PC-3 (cell line): ENCODE data around the gene TRAPPC4. TPM values are rescaled to one million over a fixed set of nuclear protein-coding genes. Genes with fewer than 3 reads are reported as not detected.

Experiments
- ATAC-seq: fragments of 200-7000 bp; cut with Tn5 transposase; 2 replicates; pipeline ENCODE4 v1.9.1; 2020; ENCODE audit warnings: mild to moderate bottlenecking, moderate library complexity
- BruUV-seq: library from RNA; stranded (reverse); fragments of 400-500 nt; replicated peaks from 2 replicates; lab custom pipeline; 2021; lab: Mats Ljungman, UMichigan
- CTCF ChIA-PET: fragments of 300-600 bp; sonication (Branson Sonifier 250); formaldehyde crosslinking; loops from one replicate; lab custom pipeline; 2022; ENCODE audit warnings: antibody characterized with exemption; lab: Charles Lee
- POLR2A ChIA-PET: fragments of 300-600 bp; sonication (Branson Sonifier 250); formaldehyde crosslinking; loops from one replicate; lab custom pipeline; 2022; ENCODE audit warnings: antibody characterized with exemption; ENCODE audit not compliant: unreplicated experiment; lab: Charles Lee
- DNase-seq: peaks from one replicate; pipeline ENCODE4 v3.0.0-alpha.2; 2015
- H2AFZ ChIP-seq: fragments of 300-600 bp; sonication (generic); 2 replicates; pipeline ENCODE4 v1.6.0; 2016; ENCODE audit warnings: antibody characterized with exemption, low read length
- H3F3A ChIP-seq: fragments of 300-600 bp; sonication (generic); one replicate; pipeline ENCODE4 v1.6.0; 2017; ENCODE audit warnings: antibody characterized with exemption, low read length, control low read depth, mild to moderate bottlenecking; ENCODE audit not compliant: unreplicated experiment
- H3K27ac ChIP-seq: fragments of 300-600 bp; sonication (generic); 2 replicates; pipeline ENCODE4 v1.5.1; 2016; ENCODE audit warnings: mild to moderate bottlenecking, low read length
- H3K27me3 ChIP-seq: fragments of 300-600 bp; sonication (generic); 2 replicates; pipeline ENCODE4 v1.6.1; 2016; ENCODE audit warnings: low read length, mixed read lengths
- H3K36me3 ChIP-seq: fragments of 300-600 bp; sonication (generic); 2 replicates; pipeline ENCODE4 v1.6.1; 2016; ENCODE audit warnings: low read depth, mixed run types, low read length, mixed read lengths
- H3K4me1 ChIP-seq: fragments of 300-600 bp; sonication (generic); 2 replicates; pipeline ENCODE4 v1.5.1; 2016; ENCODE audit warnings: low read length; ENCODE audit not compliant: insufficient read depth
- H3K4me2 ChIP-seq: fragments of 300-600 bp; sonication (generic); 2 replicates; pipeline ENCODE4 v1.6.0; 2016; ENCODE audit warnings: low read length
- H3K4me3 ChIP-seq: fragments of 300-600 bp; sonication (generic); 2 replicates; pipeline ENCODE4 v1.5.1; 2016; ENCODE audit warnings: mild to moderate bottlenecking, low read length, mixed read lengths
- H3K79me2 ChIP-seq: fragments of 300-600 bp; sonication (generic); 2 replicates; pipeline ENCODE4 v1.6.1; 2017; ENCODE audit warnings: low read length, mixed read lengths
- H3K9ac ChIP-seq: fragments of 300-600 bp; sonication (generic); 2 replicates; pipeline ENCODE4 v1.6.0; 2016; ENCODE audit warnings: mild to moderate bottlenecking, low read length
- H3K9me2 ChIP-seq: fragments of 300-600 bp; sonication (generic); replicated peaks from 2 replicates; pipeline ENCODE4 v1.6.1; 2016; ENCODE audit warnings: mixed run types, low read length, mixed read lengths
- H3K9me3 ChIP-seq: fragments of 300-600 bp; sonication (generic); 2 replicates; pipeline ENCODE4 v1.6.1; 2016; ENCODE audit warnings: low read length, mixed read lengths
- H4K20me1 ChIP-seq: fragments of 300-600 bp; sonication (generic); 2 replicates; pipeline ENCODE4 v1.6.1; 2016; ENCODE audit warnings: low read length, mixed read lengths
- CTCF ChIP-seq: fragments of 300-600 bp; sonication (generic); conservative IDR thresholded peaks from 2 replicates; pipeline ENCODE4 v1.5.1; 2017; ENCODE audit warnings: antibody characterized with exemption, low read depth, mild to moderate bottlenecking, low read length
- EZH2 ChIP-seq: fragments of 300-600 bp; sonication (generic); IDR thresholded peaks from one replicate; pipeline ENCODE4 v1.6.1; 2017; ENCODE audit warnings: antibody characterized with exemption, mild to moderate bottlenecking, low read length; ENCODE audit not compliant: unreplicated experiment
- EZH2phosphoT487 ChIP-seq: fragments of 300-600 bp; sonication (generic); IDR thresholded peaks from 2 replicates; pipeline ENCODE4 v1.6.1; 2018; ENCODE audit warnings: mild to moderate bottlenecking, antibody characterized with exemption, low read length, borderline replicate concordance
- intact Hi-C: fragments of 100-400 bp; cut with micrococcal nuclease; formaldehyde crosslinking; loops from 2 replicates; pipeline ENCODE4 v1.9.0; 2023
- total RNA-seq: library from RNA; depleted of rRNA; stranded (reverse); fragments of >200 nt; gene quantifications from 2 replicates; pipeline ENCODE4 v1.2.3, GENCODE V29; 2014

The TRAPPC4 gene
- total RNA-seq, 1 experiment from 2014 or later = 129 TPM

- peaks cover 51% of the 10 kb centered on the region for H3K36me3 ChIP-seq
- no TSS peak for BruUV-seq
- ATAC-seq = no peak
Observed at GRCh38 chr11:119054418-119054817, 35.9 kb downstream of the TRAPPC4 start.

GRCh38 chr11:119055901-119056300 lies 37.3 kb downstream of the TRAPPC4 start:
- POLR2A ChIA-PET = interaction anchor here (0.5 to 1.0 kb wide), 3 partner anchors 12 to 37 kb away, joined by 3 to 4 read pairs (median 3); partner anchors contain the start of gene VPS11
- H3K79me2 ChIP-seq = peaks cover 32% of the 10 kb centered on the region
- no TSS peak for BruUV-seq
- no peaks in the 10 kb centered on the region for H3K9me3 ChIP-seq
- peak overlapping the region; percentile 93 for H3K4me3 ChIP-seq
- H3K27me3 ChIP-seq = no peaks in the 10 kb centered on the region
- no peaks in the 10 kb centered on the region for H3F3A ChIP-seq
- peak overlapping the region; percentile 93 for H3K4me2 ChIP-seq
- H3K9me2 ChIP-seq = no peaks in the 10 kb centered on the region
- H3K9ac ChIP-seq = peak overlapping the region; percentile 98
- H3K36me3 ChIP-seq = peaks cover 43% of the 10 kb centered on the region
- H2AFZ ChIP-seq = no peak overlapping the region; the same call in 1 of the 2 replicates
- 0 out of 2 replicates have a peak, but pooled peaks cover 10% of the 10 kb centered on the region for H4K20me1 ChIP-seq
- CTCF ChIA-PET = interaction anchor here (0.6 to 2.4 kb wide), 3 partner anchors 12 to 46 kb away, joined by 3 to 10 read pairs (median 10); partner anchors contain the start of genes DPAGT1 and VPS11
- peak; percentile 52 for DNase-seq
- peaks cover 15% of the 10 kb centered on the region for H3K4me1 ChIP-seq
- TF ChIP-seq CTCF = peak; percentile 57
- TF ChIP-seq EZH2 = no peak
- H3K27ac ChIP-seq = no peak overlapping the region
- no peak for ATAC-seq
- intact Hi-C loops = loop anchor here (2.0 to 5.0 kb wide), 2 partner anchors 39 kb away; partner anchors contain the start of genes RPS25 and TRAPPC4

More at GRCh38 chr11:119054418-119054817, 35.9 kb downstream of the TRAPPC4 start:
- DNase-seq = no peak
- Histone ChIP-seq H3K79me2 (peaks cover 32% of the 10 kb centered on the region), H3K9me3 (no peaks in the 10 kb centered on the region), H3K27me3 (no peaks in the 10 kb centered on the region), H4K20me1 (0 out of 2 replicates have a peak, but pooled peaks cover 10% of the 10 kb centered on the region), H3K9me2 (no peaks in the 10 kb centered on the region), H3K4me1 (peaks cover 15% of the 10 kb centered on the region), H3K9ac (no peak overlapping the region), H3K27ac (no peak overlapping the region), H3K4me3 (no peak overlapping the region), H3F3A (no peaks in the 10 kb centered on the region), H3K4me2 (no peak overlapping the region), H2AFZ (no peak overlapping the region)
- ChIA-PET POLR2A (no interaction called here), CTCF (no interaction called here)
- TF ChIP-seq EZH2phosphoT487 (no peak), CTCF (no peak), EZH2 (no peak)
- intact Hi-C loops = no loop called here

- Histone ChIP-seq H3K36me3 (peaks cover 37% of the 10 kb centered on the region), H3K27ac (peak overlapping the region; percentile 62), H3F3A (no peaks in the 10 kb centered on the region), H3K9me2 (no peaks in the 10 kb centered on the region), H3K4me2 (peak overlapping the region; percentile 93), H2AFZ (peak overlapping the region; percentile 82), H3K4me3 (peak overlapping the region; percentile 93), H3K27me3 (no peaks in the 10 kb centered on the region), H3K9ac (peak overlapping the region; percentile 98), H3K4me1 (peaks cover 15% of the 10 kb centered on the region), H3K9me3 (no peaks in the 10 kb centered on the region), H3K79me2 (peaks cover 32% of the 10 kb centered on the region), H4K20me1 (0 out of 2 replicates have a peak, but pooled peaks cover 10% of the 10 kb centered on the region)
- ChIA-PET CTCF (interaction anchor here (0.6 to 2.4 kb wide), 2 partner anchors 13 to 46 kb away, joined by 10 read pairs; partner anchors contain the start of gene DPAGT1), POLR2A (interaction anchor here (0.6 to 1.0 kb wide), 2 partner anchors 11 to 15 kb away, joined by 3 read pairs; partner anchors contain the start of gene VPS11)
- intact Hi-C loops = loop anchor here (2.0 to 5.0 kb wide), 2 partner anchors 38 to 39 kb away; partner anchors contain the start of genes RPS25 and TRAPPC4
- TF ChIP-seq EZH2phosphoT487 (no peak), EZH2 (no peak), CTCF (peak; percentile 20; the same call in 1 of the 2 replicates)
- DNase-seq = peak; percentile 19
- no TSS peak for BruUV-seq
- ATAC-seq = peak; percentile 18
Observed at GRCh38 chr11:119056421-119056999, 37.9 kb downstream of the TRAPPC4 start.
